ENCODE results near the gene VSIG2. TPM values are rescaled to one million over a fixed set of nuclear protein-coding genes. Genes with fewer than 3 reads are reported as not detected.

The VSIG2 gene
- total and polyA plus RNA-seq, 2 experiments from 2014 or later = not detected

DNA sequence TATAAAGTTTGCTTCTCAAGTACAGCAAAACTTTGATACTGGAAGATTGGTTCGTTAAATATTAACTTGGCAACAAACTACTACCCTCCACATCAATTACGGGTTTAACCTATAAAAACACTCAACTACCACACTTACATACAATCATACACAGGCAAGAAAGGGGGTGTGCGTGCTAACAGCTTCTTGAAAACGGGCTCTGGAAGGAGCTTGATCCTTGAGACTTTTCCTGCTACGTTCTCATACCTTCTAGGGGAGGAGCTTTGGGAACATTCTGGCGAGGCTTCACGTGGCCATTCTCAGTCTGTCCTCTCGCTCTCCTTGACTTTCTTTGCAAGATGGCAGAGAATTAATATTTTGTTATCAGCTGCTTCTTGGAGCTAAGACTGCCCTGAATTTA lies 16.9 kb upstream of the VSIG2 start (continued):
- no peak for TF ChIP-seq ZNF331 (CRISPR knock-in tag; IDR thresholded peaks at IDR 0.05; ENCODE audit: low read depth)
- no peak for TF ChIP-seq ZNF114 (CRISPR knock-in tag; IDR thresholded peaks at IDR 0.05)
- TF ChIP-seq NANOG (IDR thresholded peaks at IDR 0.05; ENCODE audit: borderline replicate concordance) = no peak
- no peak for TF ChIP-seq EZH2phosphoT487 (IDR thresholded peaks at IDR 0.05; ENCODE audit: unreplicated experiment)
- no peak for TF ChIP-seq POLR2AphosphoS5 (IDR thresholded peaks at IDR 0.05; ENCODE audit: low read depth)
- TF ChIP-seq STAT1 (IDR thresholded peaks at IDR 0.05; ENCODE audit: unreplicated experiment) = no peak
- TF ChIP-seq CTCF (conservative IDR thresholded peaks at IDR 0.05; ENCODE audit: low read depth in 2 of 2) = no peak
- TF ChIP-seq, protein P1, sequence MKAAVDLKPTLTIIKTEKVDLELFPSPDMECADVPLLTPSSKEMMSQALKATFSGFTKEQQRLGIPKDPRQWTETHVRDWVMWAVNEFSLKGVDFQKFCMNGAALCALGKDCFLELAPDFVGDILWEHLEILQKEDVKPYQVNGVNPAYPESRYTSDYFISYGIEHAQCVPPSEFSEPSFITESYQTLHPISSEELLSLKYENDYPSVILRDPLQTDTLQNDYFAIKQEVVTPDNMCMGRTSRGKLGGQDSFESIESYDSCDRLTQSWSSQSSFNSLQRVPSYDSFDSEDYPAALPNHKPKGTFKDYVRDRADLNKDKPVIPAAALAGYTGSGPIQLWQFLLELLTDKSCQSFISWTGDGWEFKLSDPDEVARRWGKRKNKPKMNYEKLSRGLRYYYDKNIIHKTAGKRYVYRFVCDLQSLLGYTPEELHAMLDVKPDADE (IDR thresholded peaks at IDR 0.05) = no peak
- TF ChIP-seq, protein P2, sequence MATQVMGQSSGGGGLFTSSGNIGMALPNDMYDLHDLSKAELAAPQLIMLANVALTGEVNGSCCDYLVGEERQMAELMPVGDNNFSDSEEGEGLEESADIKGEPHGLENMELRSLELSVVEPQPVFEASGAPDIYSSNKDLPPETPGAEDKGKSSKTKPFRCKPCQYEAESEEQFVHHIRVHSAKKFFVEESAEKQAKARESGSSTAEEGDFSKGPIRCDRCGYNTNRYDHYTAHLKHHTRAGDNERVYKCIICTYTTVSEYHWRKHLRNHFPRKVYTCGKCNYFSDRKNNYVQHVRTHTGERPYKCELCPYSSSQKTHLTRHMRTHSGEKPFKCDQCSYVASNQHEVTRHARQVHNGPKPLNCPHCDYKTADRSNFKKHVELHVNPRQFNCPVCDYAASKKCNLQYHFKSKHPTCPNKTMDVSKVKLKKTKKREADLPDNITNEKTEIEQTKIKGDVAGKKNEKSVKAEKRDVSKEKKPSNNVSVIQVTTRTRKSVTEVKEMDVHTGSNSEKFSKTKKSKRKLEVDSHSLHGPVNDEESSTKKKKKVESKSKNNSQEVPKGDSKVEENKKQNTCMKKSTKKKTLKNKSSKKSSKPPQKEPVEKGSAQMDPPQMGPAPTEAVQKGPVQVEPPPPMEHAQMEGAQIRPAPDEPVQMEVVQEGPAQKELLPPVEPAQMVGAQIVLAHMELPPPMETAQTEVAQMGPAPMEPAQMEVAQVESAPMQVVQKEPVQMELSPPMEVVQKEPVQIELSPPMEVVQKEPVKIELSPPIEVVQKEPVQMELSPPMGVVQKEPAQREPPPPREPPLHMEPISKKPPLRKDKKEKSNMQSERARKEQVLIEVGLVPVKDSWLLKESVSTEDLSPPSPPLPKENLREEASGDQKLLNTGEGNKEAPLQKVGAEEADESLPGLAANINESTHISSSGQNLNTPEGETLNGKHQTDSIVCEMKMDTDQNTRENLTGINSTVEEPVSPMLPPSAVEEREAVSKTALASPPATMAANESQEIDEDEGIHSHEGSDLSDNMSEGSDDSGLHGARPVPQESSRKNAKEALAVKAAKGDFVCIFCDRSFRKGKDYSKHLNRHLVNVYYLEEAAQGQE (IDR thresholded peaks at IDR 0.05; ENCODE audit: unreplicated experiment) = no peak
- TF ChIP-seq CREB1 (CRISPR knock-in tag; IDR thresholded peaks at IDR 0.05; ENCODE audit: low read depth) = no peak

DNA sequence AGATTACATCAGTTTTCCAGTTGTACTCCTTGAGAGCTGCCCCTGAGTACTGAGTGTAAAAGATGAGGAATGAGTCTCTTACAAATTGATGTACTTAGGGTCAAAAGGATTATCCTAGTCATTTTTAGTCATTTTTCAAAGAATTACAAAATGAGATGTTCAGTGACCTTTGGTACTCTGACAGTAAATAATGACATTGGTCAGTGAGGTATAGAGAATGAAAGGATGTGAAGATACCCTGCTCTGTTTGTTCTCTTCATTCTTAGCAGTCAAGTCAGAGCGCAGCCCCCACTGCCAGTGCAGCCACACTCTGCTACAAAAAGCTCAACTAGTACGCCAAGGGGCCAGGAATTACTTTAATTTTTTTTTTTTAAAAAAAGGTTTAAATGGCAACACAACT lies 14.1 kb upstream of the VSIG2 start:
- Histone ChIP-seq H3F3A (replicated peaks; ENCODE audit: low read depth) (0 out of 2 replicates have a peak, but pooled peaks cover 3% of the 10 kb centered on the region), H3K4me2 (no peak overlapping the region), H3K27ac (ENCODE audit: low read depth) (no peak overlapping the region), H3K4me3 (no peak overlapping the region), H3K79me2 (replicated peaks; ENCODE audit: insufficient read depth) (no peaks in the 10 kb centered on the region), H3K9me2 (ENCODE audit: insufficient read depth) (no peaks in the 10 kb centered on the region), H4K20me1 (replicated peaks; ENCODE audit: insufficient read depth) (peaks cover 28% of the 10 kb centered on the region), H3K4me1 (ENCODE audit: insufficient read depth) (peaks cover 7% of the 10 kb centered on the region; the same call in 1 of the 2 replicates), H3K27me3 (ENCODE audit: insufficient read depth) (peaks cover 19% of the 10 kb centered on the region), H2AFZ (no peak overlapping the region), H3K36me3 (ENCODE audit: insufficient read depth) (peaks cover 9% of the 10 kb centered on the region; the same call in 1 of the 2 replicates)
- Mint-ChIP-seq H3K27ac (no peak overlapping the region), H3K27me3 (ENCODE audit: insufficient read depth, low read depth, poor library complexity) (peaks cover 20% of the 10 kb centered on the region), H3K36me3 (ENCODE audit: low read depth) (peaks cover 35% of the 10 kb centered on the region), H3K4me3 (no peak overlapping the region), H3K9me3 (no peaks in the 10 kb centered on the region; the same call in 2 of the 3 replicates), H3K4me1 (peaks cover 17% of the 10 kb centered on the region; the same call in 2 of the 3 replicates)
- no peak for TF ChIP-seq JUNB (IDR thresholded peaks at IDR 0.05; ENCODE audit: unreplicated experiment)
- no peak for ATAC-seq
- DNase-seq (ENCODE audit: low spot score) = no peak

All from GM23338 (cell line).